Globus pallidus (tissue), 1 donor: Measurements from ENCODE around the gene NAP1L1.

ENCODE experiments used
- DNase-seq: peaks from one replicate; pipeline ENCODE4 v3.0.0-alpha.2; 2015; ENCODE audit warnings: low spot score

Gene NAP1L1, protein sequence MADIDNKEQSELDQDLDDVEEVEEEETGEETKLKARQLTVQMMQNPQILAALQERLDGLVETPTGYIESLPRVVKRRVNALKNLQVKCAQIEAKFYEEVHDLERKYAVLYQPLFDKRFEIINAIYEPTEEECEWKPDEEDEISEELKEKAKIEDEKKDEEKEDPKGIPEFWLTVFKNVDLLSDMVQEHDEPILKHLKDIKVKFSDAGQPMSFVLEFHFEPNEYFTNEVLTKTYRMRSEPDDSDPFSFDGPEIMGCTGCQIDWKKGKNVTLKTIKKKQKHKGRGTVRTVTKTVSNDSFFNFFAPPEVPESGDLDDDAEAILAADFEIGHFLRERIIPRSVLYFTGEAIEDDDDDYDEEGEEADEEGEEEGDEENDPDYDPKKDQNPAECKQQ

DNA sequence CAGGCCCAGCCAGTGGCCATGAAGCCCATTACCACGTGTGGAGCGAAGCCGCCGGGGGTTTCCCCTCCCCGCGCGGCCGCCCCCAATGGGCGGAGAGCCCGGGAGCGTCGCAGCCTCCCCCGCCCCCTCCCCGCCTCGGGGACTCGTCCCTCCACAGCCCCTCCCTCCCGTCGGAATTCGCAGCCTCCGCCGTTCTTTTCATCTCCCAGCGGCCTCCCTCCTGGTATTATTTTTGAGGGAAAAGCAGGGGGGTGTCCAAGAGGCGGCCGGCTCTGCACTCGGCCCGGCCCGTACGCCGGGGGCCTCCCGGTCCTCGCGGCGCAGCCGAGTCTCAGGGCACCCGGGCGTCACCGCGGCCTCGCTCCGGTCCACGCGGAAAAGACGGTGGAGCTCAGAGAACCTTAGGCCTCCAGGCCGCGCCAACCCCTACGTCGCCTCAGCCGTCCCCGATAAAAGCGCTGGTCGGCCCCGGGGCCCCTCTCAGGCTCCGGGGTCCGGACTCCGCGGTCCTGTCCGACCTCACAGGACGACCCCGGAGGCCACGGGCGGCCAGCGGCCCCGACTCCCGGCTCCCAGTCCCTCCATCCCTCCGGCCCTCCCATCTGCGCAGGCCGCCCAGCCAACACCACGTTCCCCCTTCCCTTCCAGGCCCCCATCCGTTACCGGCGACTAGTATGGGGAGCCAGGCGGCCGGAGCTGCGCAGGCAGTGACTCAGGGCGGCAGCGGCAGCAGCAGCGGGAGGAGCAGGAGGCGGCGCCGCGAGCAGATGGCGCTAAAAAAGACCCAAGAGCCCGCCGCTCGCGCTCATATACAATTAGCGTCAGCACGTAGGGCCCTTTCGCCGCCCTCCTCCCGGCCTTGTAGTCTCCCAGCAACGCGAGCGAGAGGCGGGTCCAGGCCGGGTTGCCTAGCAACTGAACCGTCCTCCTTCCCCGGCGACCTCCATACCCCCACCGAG, at the start of gene NAP1L1:
Gene NAP1L1, minus strand, starts transcription at position 782 of the 959 bp plus-strand sequence. CDS start 10,466 bp downstream, outside the sequence.
- DNase-seq, result peak; percentile 98

DNA sequence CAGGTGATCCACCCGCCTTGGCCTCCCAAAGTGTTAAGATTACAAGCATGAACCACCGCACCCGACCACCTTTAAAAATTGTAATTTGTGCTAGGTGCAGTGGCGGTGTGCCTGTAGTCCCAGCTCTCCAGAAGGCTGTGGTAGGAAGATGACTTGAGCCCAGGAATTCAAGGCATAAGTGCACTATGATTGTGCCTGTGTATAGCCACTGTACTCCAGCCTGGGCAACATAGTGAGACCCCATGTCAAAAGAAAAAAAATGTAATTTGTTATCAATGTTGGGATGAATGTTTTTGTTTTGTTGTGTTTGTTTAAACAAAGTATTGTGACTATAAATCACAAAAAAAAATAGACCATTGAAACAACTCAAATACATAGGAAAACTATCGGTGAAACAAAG, 43.1 kb upstream of the NAP1L1 start:
- DNase-seq, result no peak

DNA sequence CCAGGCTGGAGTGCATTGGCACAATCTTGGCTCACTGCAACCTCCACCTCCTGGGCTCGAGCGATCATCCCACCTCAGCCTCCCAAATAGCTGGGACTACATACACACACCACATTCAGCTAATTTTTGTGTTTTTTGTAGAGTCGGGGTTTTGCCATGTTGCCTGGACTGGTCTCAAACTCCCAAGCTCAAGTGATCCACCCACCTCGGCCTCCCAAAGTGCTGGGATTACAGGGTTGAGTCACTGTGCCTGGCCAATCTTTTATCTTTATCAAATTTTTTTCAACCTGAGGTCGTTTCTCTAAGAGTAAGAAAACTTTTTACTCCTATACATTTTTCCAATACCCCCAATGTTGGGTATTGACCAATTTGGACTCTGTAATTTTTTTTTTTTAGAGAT, 40.0 kb upstream of the NAP1L1 start:
- DNase-seq, result no peak

DNA sequence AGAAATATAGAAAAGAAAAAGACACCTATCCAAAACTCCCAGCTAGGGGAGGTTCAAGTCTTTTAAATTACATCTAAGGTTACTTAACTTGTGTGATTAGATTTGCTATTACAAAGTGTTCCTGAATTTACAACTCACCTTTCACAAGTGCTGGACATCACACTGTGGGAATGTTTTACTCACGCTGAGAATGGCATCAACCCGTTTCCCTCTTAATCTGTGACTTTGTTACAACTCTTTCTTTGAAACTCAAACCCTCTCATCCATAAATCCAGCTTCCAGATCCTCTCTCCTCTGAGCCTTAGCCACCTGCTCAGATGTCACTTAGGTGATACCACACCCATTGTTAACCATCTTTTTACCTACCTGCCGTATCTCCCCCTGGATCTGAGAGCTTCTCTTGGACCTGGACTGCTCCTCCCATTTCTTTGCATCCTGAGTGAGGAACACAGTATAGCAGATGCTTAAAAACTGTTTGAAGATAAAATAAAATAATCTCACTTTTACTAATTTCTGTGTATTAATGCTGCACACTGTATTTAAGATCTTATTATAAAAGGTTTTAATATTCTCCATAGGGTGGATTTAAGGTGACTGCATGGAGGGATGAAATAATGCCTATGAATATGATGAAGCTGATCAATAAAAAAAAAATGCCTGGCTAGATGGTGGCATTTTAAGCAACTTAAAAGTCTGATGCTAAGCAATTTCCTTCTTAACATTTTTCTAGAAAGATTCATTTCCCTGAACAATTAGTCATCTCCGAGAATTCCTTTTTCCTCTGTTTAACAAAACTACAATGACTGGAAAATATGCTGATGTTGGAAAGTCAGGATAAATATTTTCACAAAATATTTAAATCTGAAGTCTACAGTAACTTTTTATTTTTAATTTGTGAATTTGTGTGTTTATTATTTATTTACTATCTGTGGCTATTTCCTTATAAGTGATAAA, 39.1 kb upstream of the NAP1L1 start:
- no peak for DNase-seq

DNA sequence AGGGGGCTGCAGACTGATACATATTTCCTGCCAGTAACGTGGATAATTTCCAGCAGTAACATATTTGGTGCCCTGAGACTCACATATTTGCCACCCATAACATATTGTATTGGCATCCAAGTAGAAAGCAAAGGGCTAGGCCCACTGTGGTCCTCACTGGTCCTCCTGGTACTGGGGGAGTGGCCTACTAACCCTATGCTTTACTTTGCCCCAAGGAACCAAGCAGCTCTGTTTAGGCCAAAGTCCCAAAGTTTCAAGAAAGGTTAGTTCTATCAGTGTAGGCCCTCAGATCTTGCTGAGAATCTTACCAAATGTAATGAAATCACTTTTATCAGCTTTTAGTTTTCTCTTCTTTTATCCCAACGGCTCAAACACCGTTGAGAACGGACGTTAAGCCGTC, 35.4 kb upstream of the NAP1L1 start:
- no peak for DNase-seq

DNA sequence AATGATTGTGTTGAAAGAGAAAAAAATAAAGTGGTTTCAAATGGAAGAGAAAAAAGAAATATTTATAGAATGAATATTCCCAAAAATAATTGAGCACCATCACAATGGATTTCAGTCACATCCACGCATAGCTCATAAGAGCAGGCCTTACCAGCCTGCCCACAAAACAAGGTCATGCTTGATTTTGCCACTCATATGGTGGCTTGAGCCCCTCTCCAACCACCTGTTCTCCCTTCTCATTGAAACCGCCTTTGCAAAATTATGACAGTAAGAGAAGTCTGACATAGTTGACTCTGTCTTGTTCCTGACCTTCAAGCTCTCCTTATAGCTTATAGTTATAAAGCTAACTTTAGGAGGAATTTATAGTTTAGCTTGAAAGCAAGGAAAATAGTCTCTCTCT, 33.3 kb upstream of the NAP1L1 start:
- no peak for DNase-seq

DNA sequence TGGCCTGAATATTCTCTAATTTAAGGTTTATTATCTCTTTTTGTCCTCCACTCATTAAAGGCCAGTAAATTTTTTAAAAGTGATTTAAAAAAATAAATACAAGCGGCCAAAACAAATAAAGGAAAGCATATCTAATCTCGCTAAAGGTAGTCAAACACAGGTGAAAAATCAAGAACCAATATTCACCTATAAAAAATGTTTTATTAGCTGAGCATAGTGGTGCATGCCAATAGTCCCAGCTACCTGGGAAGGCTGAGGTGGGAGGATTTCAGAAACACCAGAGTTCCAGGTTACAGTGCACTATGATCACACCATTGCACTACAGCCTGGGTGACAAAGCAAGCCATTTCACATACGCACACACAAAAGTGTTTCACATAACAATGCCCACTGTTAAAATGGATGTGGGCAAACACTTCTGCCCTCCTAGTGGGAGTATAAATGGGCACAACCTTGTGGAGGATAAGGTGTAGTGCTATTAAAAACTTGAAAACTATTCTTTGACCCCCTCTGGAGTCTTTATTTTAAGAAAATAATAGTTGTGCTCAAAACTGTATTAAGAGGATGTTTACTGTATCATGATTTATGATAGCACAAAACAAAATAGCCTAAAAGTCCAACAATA, 32.7 kb upstream of the NAP1L1 start:
- no peak for DNase-seq

DNA sequence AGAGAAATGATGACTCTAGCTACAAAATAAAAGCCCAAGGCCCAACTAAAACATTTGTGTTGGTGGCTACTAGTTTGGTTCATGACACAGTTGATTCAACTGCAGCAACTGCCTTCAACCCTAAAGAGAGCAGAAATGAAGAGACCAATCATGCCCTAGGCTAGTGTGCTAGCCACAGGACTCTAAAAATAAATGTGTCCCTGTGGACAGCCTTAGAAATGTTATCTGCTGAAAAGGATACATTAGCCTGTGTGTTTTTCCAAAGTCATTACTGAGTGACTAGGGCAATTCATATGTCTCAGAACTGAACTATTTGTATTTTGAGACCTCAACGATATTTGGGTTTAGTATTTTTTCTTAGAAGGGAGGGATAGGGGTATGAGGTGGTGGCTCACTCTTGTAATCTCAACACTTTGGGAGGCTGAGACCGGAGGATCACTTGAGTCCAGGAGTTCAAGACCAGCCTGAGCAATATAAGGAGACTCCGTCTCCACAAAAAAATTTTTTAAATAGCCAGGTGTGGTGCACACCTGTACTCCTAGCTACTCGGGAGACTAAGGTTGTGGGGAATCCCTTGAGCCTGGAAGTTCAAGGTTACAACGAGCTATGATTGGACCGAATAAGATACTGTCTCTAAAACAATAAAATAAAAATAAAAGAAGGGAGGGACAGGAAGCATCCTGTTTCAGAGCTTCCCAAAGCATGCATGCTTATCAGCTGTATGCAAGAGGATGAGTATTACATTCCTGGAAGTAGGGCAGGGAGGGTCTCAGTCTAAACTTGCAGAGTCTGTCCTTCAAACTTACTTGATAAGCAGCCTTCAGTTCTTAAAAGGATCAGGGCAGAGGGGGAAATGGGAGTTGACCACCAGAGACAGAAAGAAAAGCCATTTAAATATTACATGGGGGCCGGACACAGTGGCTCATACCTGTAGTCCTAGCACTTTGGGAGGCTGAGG, 29.6 kb upstream of the NAP1L1 start:
- no peak for DNase-seq

DNA sequence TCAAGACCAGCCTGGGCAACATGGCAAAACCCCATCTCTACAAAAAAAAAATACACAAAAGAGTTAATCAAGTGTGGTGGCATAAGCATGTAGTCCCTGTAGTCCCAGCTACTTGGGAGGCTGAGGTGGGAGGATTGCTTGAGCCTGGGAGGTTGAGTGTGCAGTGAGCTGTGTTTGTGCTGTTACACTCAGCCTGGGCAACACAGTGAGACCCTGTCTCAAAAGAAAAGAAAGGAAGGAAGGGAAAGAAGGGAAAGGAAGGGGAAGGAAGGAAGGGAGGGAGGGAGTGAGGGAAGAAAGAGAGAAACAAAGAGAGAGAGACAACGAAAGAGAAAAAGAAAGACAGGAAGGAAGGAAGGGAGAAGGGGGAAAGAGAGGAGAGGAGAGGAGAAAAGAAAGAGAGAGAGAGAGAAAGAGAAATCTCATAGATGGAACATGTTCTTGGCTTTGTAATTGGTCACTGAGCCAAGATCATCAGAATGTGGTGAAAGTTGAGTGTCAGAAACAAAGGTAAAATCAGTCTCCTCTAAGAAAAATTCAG, 26.8 kb upstream of the NAP1L1 start:
- no peak for DNase-seq

DNA sequence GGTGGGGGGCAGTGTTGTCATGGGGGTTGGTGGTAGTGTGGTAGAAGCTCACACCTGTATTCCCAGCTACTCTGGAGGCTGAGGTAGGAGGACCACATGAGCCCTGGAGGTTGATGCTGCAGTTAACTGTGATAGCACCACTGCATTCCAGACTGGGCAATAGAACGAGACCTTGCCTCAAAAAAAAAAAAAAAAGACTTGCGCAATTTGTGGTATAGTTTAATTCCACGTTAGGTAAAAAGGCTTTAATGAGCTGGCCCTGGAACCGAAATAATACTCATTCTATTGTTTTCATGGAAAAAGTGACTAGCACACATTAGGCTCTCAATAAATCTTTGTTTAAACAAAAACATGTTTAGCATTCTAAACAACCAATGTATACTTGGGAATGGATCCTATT, 25.4 kb upstream of the NAP1L1 start:
- DNase-seq, result no peak

DNA sequence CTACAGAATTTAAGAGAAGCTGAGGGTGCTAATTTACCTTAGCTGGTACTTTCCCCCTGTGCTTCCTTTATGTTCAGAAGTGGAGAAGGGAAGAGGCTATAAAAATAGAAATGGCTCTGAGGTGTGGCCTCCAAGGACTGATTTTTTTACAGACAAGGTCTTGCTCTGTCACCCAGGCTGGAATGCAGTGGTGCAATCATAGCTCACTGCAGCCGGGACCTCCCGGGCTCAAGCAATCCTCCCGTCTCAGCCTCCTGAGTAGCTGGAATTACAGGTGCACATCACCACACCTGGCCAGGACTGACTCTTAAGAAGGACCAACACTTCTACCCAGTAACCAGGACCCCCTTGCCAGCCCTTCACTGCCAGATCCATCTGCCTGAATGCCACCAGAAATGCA, 23.9 kb upstream of the NAP1L1 start:
- DNase-seq, result no peak

DNA sequence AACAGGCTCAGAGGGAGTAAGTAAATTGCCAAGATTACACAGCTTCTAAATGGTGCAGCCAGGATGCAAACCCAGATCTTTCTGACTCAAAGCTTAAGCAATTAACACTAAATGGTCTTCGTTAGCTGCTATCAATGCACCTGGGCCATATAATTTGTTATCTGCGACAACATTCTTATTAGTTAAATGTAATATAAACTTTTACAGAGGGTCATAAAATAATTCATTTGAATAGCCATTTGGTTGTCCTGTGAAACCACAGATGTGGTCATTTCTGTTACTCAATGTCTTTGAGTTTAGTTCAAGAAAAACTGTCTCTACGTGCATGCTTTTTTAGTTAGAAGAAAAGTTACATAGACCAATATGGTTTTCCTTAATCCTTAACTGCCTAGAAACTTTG, 22.1 kb upstream of the NAP1L1 start:
- DNase-seq, result no peak

DNA sequence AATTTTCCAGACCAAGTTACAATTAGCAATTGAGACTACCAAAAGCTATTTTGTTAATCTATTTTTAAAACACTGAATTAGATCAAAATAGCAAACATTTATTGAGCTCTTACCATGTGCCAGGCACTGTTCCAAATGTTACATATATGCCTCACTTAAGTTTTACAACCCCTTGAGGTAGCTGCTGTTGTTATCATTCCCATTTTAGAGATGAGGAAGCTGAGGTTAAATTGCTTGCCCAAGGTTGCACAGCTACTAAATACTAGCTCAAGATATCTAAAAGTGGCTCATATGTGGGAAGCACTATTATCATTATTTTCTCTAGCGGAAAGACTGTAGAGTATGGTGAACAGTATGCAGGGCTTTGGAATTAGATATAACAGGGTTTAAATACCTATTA, 19.5 kb upstream of the NAP1L1 start:
- DNase-seq, result no peak

DNA sequence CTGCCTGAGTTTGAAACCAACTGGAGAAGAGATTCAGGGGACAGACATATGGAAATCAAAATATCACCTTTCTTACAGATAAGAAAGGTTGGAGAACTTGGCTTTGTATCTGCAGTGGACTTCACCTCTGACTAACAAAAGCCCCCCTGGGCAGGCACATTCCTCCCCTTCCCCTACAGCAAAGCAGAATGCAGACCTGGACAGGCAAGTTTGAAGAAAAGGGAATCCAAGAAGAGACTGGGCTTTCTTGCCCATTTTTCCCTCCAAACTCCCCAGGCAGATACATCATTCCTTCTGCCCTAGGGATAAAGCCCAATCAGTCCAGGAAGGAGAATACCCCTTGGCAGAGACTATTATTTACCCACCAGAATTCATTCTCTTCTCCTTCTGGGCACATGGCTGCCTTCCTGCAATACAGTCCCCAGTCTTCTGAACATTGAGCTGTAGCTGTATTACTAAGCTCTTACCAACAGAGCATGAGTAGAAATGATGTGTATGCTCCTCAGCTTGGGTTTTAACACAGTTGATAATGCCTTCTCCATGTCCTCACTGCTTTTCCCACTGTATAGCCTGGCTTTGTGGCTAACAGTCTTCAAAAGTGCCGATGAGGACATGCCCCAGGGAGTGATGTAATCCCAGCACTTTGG, 17.4 kb upstream of the NAP1L1 start:
- DNase-seq, result no peak

DNA sequence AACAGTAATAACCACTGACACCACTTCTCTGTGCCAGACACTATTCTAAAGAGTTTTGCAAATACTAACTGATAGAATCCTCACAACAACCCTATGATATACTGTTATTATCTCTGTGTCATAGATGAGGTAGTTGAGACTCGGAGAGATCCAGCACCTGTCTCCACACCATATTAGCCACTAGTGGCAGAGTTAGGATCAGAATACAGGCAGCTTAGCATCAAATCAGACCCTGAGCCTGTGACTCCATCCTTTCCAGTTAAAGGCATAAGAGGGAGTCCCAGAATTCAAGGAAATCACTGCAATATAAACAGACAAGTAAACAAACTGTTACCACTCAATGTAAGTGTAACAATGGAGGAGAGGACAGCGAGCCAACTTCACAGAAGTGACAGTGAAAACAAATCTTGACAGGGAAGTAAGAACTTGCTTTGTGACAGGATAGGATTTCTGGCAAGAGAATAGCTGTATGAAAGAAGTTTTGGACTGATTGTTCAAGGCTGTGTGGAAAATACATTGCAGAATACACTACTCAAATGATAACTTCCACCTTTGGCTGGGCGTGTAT, 11.7 kb upstream of the NAP1L1 start:
- no peak for DNase-seq

DNA sequence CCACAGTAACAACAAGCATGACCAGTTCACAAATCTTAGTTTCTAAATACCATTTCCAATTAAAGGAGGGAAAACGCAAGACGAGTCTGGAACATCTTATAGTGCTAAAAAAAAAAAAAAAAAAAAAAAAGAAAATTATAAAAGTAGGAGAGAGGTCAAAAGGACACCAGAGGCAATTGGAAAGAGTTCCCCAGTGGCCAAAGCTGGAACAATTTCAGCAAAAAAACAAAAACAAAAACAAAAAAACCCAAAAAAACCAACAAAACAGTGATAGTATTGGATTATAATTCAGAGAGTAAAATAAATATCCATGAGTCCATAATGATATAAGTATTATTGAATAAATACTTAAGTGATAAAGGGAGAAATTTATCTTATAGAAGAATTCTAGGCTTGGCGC, 10.3 kb upstream of the NAP1L1 start:
- DNase-seq, result no peak

DNA sequence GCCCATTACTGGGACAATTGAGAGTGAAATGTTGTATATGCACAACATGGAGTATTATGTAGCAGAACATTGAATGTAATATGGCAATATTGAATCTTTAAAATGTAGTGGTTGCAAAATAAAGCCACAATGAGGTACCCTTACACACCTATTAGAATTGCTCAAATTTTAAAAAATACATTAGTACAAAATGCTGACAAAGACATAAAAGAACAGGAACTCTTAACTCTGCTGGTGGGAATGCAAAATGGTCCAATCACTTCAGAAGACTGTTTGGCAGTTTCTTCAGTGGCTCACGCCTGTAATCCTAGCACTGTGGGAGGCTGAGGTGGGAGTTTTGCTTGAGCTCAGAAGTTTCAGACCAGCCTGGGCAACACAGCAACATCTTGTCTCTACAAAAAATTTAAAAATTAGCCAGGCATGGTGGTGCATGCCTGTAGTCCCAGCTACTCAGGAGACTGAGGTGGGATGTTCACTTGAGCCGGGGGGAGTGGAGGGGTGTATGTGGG, 6.8 kb upstream of the NAP1L1 start:
- no peak for DNase-seq

DNA sequence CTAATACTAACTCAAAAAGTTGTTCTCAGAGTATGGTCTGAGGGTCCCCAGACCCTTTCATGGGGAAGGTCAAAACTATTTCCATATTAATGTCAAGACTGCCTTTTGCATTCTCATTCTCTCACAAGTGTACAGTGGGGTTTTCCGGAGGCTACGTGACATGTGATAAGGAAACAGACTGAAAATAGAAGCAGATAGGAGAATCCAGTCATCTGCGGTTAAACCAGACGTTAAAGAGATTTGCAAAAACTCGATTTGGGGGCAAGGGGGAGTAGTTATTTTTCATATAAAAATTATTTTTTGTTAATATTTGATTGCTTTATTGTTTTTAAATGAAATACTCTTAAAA, 1.0 kb upstream of the NAP1L1 start:
- DNase-seq, result peak; percentile 52
